ENCODE data around the gene EXT2. TPM values are rescaled to one million over a fixed set of nuclear protein-coding genes. Genes with fewer than 3 reads are reported as not detected.
A peak's percentile ranks its signal among the peaks of the same experiment; 100 is the strongest.

EXT2 gene
- total and polyA plus RNA-seq, 4 experiments from 2014 or later: 28.2 to 48.5 (median 35.7) TPM

DNA sequence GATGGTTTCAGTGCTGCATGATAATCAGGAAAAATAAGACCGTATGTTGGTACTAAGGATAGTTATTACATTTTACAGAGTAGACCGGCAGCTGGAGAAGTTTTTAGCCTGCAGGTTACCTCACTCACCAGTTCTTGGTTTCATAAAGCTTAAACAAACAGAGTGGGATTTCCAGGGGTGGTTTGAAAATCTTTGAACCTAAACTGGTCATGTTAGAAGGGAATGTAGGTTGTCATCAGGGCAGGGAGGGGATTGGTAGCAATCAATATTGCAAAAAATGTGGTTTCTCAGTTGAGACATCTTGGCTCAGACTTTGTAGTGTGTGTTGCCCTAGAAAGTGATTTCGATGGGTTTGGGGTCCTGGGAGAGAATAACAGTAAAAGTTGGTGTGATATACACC, 17.5 kb downstream of the EXT2 start:
- Histone ChIP-seq H3K36me3 (ENCODE audit: insufficient read depth, low read length) (peaks cover 34% of the 10 kb centered on the region), H3K27ac (ENCODE audit: low read depth, low read length) (no peak overlapping the region), H3K4me1 (ENCODE audit: insufficient read depth, low read length) (peaks cover 4% of the 10 kb centered on the region), H3K9me3 (ENCODE audit: control insufficient read depth in 1 of 2, low read length in 2 of 2) (no peaks in the 10 kb centered on the region), H3K4me3 (ENCODE audit: low read length in 2 of 2) (no peak overlapping the region), H3K27me3 (ENCODE audit: insufficient read depth, low read length) (no peaks in the 10 kb centered on the region)
- H3K4me1 Mint-ChIP-seq: peaks cover 6 to 10% (median 7%) of the 10 kb centered on the region in 4 donors
- H3K4me3 Mint-ChIP-seq: no peak overlapping the region
- DNase-seq: no peak
- CTCF ChIA-PET (ENCODE audit: partially characterized antibody): no interaction called here
- H3K27ac Mint-ChIP-seq: no peak overlapping the region
- H3K9me3 Mint-ChIP-seq: no peaks in the 10 kb centered on the region
- H3K27me3 Mint-ChIP-seq: no peaks in the 10 kb centered on the region
- POLR2A ChIA-PET (ENCODE audit: partially characterized antibody): no interaction called here
- intact Hi-C loops (cut with micrococcal nuclease): no loop called here
- H3K36me3 Mint-ChIP-seq: peaks cover 64 to 73% of the 10 kb centered on the region in 2 donors

DNA sequence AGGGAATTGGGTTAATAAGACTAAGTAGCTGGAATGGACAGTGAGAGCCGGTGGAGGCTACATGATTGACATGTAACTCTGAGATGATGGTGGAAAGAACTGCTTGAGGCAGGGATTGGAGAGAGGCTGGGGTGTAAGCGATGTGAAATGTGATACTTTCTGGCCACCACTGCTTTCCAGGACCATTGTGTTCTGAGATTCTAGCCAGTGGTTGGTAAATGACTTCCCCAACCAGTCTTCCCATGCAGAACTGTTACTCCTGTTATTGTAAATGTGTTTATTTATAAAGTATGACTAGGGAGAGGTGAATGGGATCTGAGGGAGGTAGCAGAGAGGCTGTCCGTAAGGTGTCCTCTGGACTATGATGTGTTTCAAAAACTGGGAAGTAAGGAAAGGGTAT, 18.1 kb downstream of the EXT2 start:
- no peak overlapping the region for H3K4me3 ChIP-seq (ENCODE audit: low read length in 2 of 2)
- no peaks in the 10 kb centered on the region for H3K9me3 ChIP-seq (ENCODE audit: control insufficient read depth in 1 of 2, low read length in 2 of 2)
- peaks cover 30% of the 10 kb centered on the region for H3K36me3 ChIP-seq (ENCODE audit: insufficient read depth, low read length)
- POLR2A ChIA-PET (ENCODE audit: partially characterized antibody): no interaction called here
- intact Hi-C loops (cut with micrococcal nuclease): no loop called here
- DNase-seq: no peak
- H3K4me1 ChIP-seq (ENCODE audit: insufficient read depth, low read length): peaks cover 4% of the 10 kb centered on the region
- H3K27me3 ChIP-seq (ENCODE audit: insufficient read depth, low read length): no peaks in the 10 kb centered on the region
- CTCF ChIA-PET (ENCODE audit: partially characterized antibody): no interaction called here
- H3K9me3 Mint-ChIP-seq: no peaks in the 10 kb centered on the region
- no peak overlapping the region for H3K27ac ChIP-seq (ENCODE audit: low read depth, low read length)
- H3K27ac Mint-ChIP-seq: peak overlapping the region in 1 of 7 donors; percentile 68
- no peaks in the 10 kb centered on the region for H3K27me3 Mint-ChIP-seq
- peaks cover 6 to 10% (median 7%) of the 10 kb centered on the region in 4 donors for H3K4me1 Mint-ChIP-seq
- peaks cover 66 to 74% of the 10 kb centered on the region in 2 donors for H3K36me3 Mint-ChIP-seq
- no peak overlapping the region for H3K4me3 Mint-ChIP-seq

DNA sequence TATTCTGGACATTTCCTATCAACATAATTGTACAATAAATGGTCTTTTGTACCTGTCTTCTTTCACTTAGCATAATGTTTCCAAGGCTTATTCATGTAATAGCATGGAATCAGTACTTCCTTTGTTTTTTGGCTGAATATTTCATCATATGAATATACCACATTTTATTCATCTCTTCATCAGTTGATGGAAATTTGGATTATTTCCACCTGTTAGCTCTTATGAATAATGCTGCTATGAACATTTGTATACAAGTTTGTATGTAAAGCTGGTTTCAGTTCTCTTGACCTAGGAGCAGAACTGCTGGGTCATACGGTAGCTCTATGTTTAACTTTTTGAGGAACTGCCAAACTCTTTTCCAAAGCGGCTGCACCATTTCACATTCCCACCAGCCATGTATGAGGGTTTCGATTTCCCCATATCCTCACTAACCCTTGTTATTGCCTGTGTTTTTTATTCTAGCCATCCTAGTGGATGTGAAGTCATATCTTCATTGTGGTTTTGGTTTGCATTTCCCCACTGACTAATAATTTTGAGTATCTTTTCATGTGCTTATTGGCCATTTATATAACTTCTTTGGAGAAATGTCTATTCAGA, 20.9 kb downstream of the EXT2 start:
- Histone ChIP-seq H3K4me1 (ENCODE audit: insufficient read depth, low read length) (no peaks in the 10 kb centered on the region), H3K4me3 (ENCODE audit: low read length in 2 of 2) (no peak overlapping the region), H3K36me3 (ENCODE audit: insufficient read depth, low read length) (peaks cover 24% of the 10 kb centered on the region), H3K27ac (ENCODE audit: low read depth, low read length) (no peak overlapping the region), H3K9me3 (ENCODE audit: control insufficient read depth in 1 of 2, low read length in 2 of 2) (no peaks in the 10 kb centered on the region), H3K27me3 (ENCODE audit: insufficient read depth, low read length) (no peaks in the 10 kb centered on the region)
- peak overlapping the region in 1 of 7 donors; percentile 59 for H3K27ac Mint-ChIP-seq
- H3K27me3 Mint-ChIP-seq: no peaks in the 10 kb centered on the region
- ChIA-PET CTCF (ENCODE audit: partially characterized antibody) (interaction anchor here (1.4 to 1.5 kb wide), 2 partner anchors 11 to 17 kb away, joined by 4 to 5 read pairs; no protein-coding TSS in a partner anchor), POLR2A (ENCODE audit: partially characterized antibody) (no interaction called here)
- DNase-seq: no peak
- H3K36me3 Mint-ChIP-seq: peaks cover 78 to 83% of the 10 kb centered on the region in 2 donors
- no peaks in the 10 kb centered on the region for H3K9me3 Mint-ChIP-seq
- no peak overlapping the region for H3K4me3 Mint-ChIP-seq
- intact Hi-C loops (cut with micrococcal nuclease): no loop called here
- peaks cover 0 to 3% (median under 1%) of the 10 kb centered on the region in 4 donors for H3K4me1 Mint-ChIP-seq

DNA sequence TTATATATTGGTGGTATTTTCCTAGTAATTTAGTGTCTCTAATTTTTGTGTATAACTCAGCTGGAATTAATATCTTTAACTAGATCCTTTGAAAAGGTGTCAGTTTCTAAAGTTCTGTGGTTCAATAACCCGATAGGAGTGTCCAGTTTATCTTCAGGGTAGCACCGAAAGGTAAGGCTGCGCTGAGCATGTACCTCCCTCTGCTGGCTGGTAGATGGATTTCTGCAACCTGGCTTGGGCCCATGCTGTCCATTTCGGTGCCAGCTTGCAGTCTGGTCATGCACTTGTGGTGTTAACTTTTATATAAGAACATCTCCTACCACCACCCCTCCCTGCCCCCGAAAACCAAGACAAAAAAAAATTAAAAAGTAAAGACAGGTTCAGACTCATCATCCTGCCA, 24.7 kb downstream of the EXT2 start:
- peaks cover 67 to 83% of the 10 kb centered on the region in 2 donors for H3K36me3 Mint-ChIP-seq
- Histone ChIP-seq H3K27me3 (ENCODE audit: insufficient read depth, low read length) (no peaks in the 10 kb centered on the region), H3K4me3 (ENCODE audit: low read length in 2 of 2) (no peak overlapping the region), H3K36me3 (ENCODE audit: insufficient read depth, low read length) (peaks cover 17% of the 10 kb centered on the region), H3K9me3 (ENCODE audit: control insufficient read depth in 1 of 2, low read length in 2 of 2) (no peaks in the 10 kb centered on the region), H3K4me1 (ENCODE audit: insufficient read depth, low read length) (no peaks in the 10 kb centered on the region), H3K27ac (ENCODE audit: low read depth, low read length) (no peak overlapping the region)
- POLR2A ChIA-PET (ENCODE audit: partially characterized antibody): no interaction called here
- no peak overlapping the region for H3K4me3 Mint-ChIP-seq
- H3K9me3 Mint-ChIP-seq: no peaks in the 10 kb centered on the region
- H3K27ac Mint-ChIP-seq: peak overlapping the region in 1 of 7 donors; percentile 22
- H3K4me1 Mint-ChIP-seq: peaks cover 0 to 3% (median 0%) of the 10 kb centered on the region in 4 donors
- CTCF ChIA-PET (ENCODE audit: partially characterized antibody): interaction anchor here (0.8 kb wide), 1 partner anchor 11 kb away, joined by 3 read pairs; no protein-coding TSS in a partner anchor
- H3K27me3 Mint-ChIP-seq: no peaks in the 10 kb centered on the region
- intact Hi-C loops (cut with micrococcal nuclease): no loop called here
- no peak for DNase-seq

DNA sequence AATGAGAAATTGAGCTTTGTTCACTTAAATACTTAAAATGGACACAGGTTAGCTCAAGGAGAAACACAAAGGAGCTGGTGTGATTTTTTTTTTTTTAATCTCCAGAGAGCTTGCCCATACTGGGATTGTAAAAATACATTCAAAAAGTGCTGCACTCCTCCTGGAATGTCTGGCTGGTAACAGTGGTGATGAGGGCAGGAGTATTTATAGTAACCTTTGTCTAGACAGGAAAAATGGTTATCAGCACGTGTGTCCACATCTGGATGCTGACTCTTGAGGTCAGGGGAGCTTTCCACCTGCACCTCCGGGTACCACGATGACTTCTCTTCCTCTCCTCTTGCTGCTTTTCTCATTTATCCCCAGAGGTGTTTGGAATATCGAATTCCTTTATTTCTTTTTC, 30.1 kb downstream of the EXT2 start:
- H3K27me3 Mint-ChIP-seq: no peaks in the 10 kb centered on the region
- no peaks in the 10 kb centered on the region for H3K9me3 Mint-ChIP-seq
- peaks cover 57% of the 10 kb centered on the region for H3K36me3 ChIP-seq (ENCODE audit: insufficient read depth, low read length)
- no peaks in the 10 kb centered on the region for H3K4me1 ChIP-seq (ENCODE audit: insufficient read depth, low read length)
- H3K9me3 ChIP-seq (ENCODE audit: control insufficient read depth in 1 of 2, low read length in 2 of 2): no peaks in the 10 kb centered on the region
- H3K36me3 Mint-ChIP-seq: peaks cover 79 to 89% of the 10 kb centered on the region in 2 donors
- no peak overlapping the region for H3K27ac Mint-ChIP-seq
- H3K27me3 ChIP-seq (ENCODE audit: insufficient read depth, low read length): no peaks in the 10 kb centered on the region
- POLR2A ChIA-PET (ENCODE audit: partially characterized antibody): no interaction called here
- CTCF ChIA-PET (ENCODE audit: partially characterized antibody): interaction anchor here (0.8 kb wide), 1 partner anchor 397 kb away, joined by 3 read pairs; no protein-coding TSS in a partner anchor
- no peak overlapping the region for H3K4me3 Mint-ChIP-seq
- DNase-seq: no peak
- intact Hi-C loops (cut with micrococcal nuclease): no loop called here
- H3K4me3 ChIP-seq (ENCODE audit: low read length in 2 of 2): no peak overlapping the region
- no peaks in the 10 kb centered on the region for H3K4me1 Mint-ChIP-seq
- H3K27ac ChIP-seq (ENCODE audit: low read depth, low read length): no peak overlapping the region

DNA sequence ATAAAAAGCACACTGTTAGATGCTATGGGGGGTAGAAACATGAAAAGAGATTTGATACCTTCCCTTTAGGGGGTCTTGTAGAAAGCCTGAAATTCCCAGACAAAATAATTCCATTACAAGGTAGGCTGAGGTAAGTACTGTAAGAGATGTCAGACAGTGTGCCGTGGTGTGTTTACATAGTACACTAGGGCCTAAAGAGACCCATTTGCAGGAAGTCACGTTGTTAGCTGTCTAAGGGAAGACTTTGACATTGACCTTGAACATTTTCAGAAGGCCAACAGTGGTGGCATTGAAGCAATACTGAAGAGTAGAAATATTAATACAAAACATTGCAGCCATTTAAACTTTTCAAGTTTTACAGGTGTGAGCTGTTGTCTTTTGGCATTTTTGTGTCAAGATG, 30.8 kb downstream of the EXT2 start:
- Histone ChIP-seq H3K27ac (ENCODE audit: low read depth, low read length) (no peak overlapping the region), H3K36me3 (ENCODE audit: insufficient read depth, low read length) (peaks cover 57% of the 10 kb centered on the region), H3K4me3 (ENCODE audit: low read length in 2 of 2) (no peak overlapping the region), H3K9me3 (ENCODE audit: control insufficient read depth in 1 of 2, low read length in 2 of 2) (no peaks in the 10 kb centered on the region), H3K27me3 (ENCODE audit: insufficient read depth, low read length) (no peaks in the 10 kb centered on the region), H3K4me1 (ENCODE audit: insufficient read depth, low read length) (no peaks in the 10 kb centered on the region)
- CTCF ChIA-PET (ENCODE audit: partially characterized antibody): interaction anchor here (0.8 kb wide), 1 partner anchor 397 kb away, joined by 3 read pairs; no protein-coding TSS in a partner anchor
- H3K4me3 Mint-ChIP-seq: no peak overlapping the region
- peak overlapping the region in 1 of 7 donors; percentile 13 for H3K27ac Mint-ChIP-seq
- no peaks in the 10 kb centered on the region for H3K9me3 Mint-ChIP-seq
- peaks cover 78 to 87% of the 10 kb centered on the region in 2 donors for H3K36me3 Mint-ChIP-seq
- no peak for DNase-seq
- POLR2A ChIA-PET (ENCODE audit: partially characterized antibody): no interaction called here
- intact Hi-C loops (cut with micrococcal nuclease): no loop called here
- H3K4me1 Mint-ChIP-seq: no peaks in the 10 kb centered on the region
- no peaks in the 10 kb centered on the region for H3K27me3 Mint-ChIP-seq

DNA sequence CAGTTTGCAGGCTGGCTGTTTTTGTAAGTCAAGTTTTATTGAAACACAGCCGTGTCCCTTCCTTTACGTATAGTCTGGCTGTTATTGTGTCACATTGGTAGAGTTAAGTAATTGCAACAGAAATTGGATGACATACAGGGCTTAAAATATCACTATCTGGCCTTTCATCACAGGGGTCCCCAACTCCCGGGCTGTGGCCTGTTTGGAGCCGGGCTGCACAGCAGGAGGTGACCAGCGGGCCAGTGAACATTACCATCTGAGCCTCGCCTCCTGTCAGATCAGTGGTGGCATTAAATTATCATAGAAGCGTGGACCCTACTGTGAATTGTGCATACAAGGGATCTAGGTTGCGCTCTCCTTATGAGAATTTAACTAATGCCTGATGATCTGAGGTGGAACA, 31.7 kb downstream of the EXT2 start:
- Histone ChIP-seq H3K9me3 (ENCODE audit: control insufficient read depth in 1 of 2, low read length in 2 of 2) (no peaks in the 10 kb centered on the region), H3K27ac (ENCODE audit: low read depth, low read length) (no peak overlapping the region), H3K4me1 (ENCODE audit: insufficient read depth, low read length) (no peaks in the 10 kb centered on the region), H3K27me3 (ENCODE audit: insufficient read depth, low read length) (no peaks in the 10 kb centered on the region), H3K4me3 (ENCODE audit: low read length in 2 of 2) (no peak overlapping the region), H3K36me3 (ENCODE audit: insufficient read depth, low read length) (peaks cover 57% of the 10 kb centered on the region)
- H3K9me3 Mint-ChIP-seq: no peaks in the 10 kb centered on the region
- H3K27me3 Mint-ChIP-seq: no peaks in the 10 kb centered on the region
- intact Hi-C loops (cut with micrococcal nuclease): no loop called here
- no peaks in the 10 kb centered on the region for H3K4me1 Mint-ChIP-seq
- ChIA-PET CTCF (ENCODE audit: partially characterized antibody) (no interaction called here), POLR2A (ENCODE audit: partially characterized antibody) (no interaction called here)
- H3K4me3 Mint-ChIP-seq: no peak overlapping the region
- H3K27ac Mint-ChIP-seq: no peak overlapping the region
- peaks cover 74 to 81% of the 10 kb centered on the region in 2 donors for H3K36me3 Mint-ChIP-seq
- no peak for DNase-seq
